GM21723 (cell line): Measurements from ENCODE around the gene PLEKHA8.

ENCODE experiments used
- ATAC-seq: cut with Tn5 transposase; IDR thresholded peaks from one replicate; pipeline ENCODE4 v1.9.1; 2021; ENCODE audit warnings: mild to moderate bottlenecking, moderate library complexity; ENCODE audit not compliant: unreplicated experiment

The PLEKHA8 gene

DNA sequence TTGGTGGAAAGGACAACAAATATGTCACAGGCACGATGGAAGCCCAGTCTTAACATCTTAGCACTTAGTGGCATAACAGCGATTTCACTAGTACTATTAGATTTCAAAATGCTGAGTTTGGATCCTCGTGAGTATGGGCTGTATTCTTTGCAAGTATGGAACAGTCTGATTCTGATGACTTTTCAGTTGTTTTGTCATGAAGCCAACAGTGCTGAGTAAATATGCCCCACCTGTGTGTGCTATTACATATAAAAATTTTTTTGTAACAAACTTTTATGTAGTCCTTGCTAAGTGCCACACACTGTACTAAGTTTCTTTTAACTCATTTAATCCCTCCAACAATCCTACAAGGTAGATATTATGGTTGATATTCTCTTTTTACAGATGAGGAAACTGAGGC is 137.4 kb downstream of the PLEKHA8 start:
- no peak for ATAC-seq

DNA sequence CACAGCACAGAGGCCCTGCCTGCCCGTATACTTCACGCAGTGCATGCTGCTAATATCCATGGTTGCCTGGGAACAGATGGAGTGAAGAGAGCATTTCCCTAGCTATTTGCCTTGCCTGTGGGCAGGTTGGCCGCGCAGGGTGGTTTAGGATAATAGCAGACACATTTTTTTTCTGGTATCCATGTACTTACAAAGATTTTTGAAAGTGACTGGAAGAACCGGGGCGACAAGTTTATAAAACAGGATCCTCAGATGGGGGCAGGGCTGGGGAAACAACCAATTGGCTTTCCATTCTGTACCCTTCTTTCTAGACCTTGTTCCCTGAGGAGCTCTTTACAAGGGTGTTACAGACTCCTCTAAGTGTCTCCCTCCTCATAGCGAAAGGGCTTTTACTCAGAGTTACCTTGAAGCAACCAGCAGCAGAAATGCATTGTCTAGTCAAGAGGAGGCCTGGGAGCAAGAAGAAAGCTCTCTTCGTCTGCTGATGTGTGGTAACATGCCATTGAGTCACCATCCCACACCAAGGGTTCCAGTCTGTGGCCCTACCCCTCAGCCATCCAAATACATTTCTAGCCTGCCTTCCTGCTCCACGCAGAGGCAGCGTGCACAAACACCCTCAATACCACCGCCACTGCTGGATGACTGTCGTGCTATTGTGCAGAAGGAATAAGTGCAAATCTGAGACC is 138.1 kb downstream of the PLEKHA8 start:
- no peak for ATAC-seq

DNA sequence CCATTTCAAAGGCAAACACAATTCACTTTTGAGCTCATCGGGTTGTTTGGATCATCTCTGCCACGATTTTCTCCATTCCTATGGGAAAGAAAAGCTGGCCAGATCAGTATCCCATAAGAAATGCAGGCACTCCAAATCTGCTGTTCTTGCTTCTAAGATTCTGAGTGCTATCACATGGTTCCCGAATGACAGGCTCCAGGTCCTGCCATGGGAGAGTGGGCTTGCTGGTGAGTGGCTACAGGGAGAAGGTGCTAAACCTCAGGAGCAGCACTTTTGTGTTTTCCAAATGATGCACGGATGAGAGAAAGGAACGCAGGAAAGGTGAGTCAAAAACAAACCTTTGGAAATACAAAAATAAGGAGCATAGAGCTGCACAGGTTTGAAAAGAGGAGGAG is 138.6 kb downstream of the PLEKHA8 start:
- no peak for ATAC-seq

DNA sequence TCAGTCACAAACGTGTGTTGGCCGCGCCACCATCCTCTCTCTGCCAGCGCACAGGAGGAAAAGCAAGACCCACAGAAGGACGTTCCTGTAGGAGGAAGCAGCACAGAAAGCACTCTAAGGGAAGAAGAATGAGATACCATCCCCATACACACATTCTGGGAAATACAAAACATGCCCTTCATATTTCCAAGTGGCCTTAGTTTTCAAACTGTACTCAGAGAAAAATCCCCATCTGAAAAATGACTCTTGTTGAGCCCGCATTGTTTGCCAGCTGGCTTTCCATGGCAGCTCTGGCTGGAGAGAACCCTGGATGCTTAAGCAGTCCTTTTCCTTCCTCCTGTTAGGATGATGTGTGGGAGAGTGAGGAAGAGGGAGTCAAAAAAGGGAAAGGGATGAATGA is 139.7 kb downstream of the PLEKHA8 start:
- ATAC-seq, result no peak

DNA sequence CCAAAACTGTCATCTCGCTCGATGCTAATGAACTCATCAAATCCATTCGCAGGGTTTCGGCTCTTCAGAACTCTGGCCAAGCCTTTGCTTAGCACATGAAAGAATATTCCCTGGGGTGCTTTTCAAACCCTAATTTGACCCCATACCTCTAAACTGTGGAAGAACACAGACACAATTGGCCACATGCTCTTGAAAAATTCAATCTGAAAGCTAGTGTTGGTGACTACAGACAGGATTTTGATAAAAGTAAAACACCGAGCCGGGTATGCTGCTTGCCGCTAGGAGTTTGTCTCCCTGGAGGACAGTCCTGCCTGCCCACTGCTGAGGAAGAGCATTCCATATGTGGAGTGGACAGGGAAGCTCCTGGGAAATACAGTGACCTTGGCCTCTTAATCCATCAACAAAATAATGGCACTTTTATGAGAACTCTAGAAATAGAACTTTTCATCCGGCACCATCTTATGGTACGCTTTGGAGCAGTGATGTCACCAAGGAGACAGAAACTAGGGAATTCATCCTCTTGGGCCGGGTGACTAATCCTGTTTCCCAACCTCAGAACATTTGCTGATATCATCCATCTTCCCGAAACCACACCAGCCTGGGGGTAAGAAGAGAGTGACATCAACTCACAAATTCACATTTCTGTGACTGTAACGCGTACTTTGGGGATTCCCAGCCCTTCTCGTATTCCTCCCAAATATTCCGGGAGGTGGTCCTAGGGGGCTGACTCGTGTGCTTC is 140.8 kb downstream of the PLEKHA8 start:
- ATAC-seq, result no peak

DNA sequence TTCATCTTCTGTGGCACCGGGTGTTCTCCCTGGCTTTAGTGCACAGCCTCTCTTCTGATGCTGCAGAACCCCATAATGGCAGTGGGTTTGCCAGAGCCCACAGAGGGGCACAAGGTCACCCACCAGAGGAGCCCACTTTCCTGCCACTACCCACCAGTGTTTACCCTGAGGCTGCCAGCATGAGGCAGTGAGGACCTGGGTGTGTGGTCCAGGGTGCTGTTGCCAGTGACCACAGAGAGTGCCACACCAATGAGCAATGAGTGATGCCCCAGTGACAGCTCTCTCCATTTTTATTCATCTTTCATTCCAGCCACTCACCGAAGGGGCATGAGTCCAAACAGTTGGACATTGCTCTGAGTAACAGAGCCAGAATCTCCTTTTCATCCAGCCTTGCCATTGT is 141.4 kb downstream of the PLEKHA8 start:
- no peak for ATAC-seq

DNA sequence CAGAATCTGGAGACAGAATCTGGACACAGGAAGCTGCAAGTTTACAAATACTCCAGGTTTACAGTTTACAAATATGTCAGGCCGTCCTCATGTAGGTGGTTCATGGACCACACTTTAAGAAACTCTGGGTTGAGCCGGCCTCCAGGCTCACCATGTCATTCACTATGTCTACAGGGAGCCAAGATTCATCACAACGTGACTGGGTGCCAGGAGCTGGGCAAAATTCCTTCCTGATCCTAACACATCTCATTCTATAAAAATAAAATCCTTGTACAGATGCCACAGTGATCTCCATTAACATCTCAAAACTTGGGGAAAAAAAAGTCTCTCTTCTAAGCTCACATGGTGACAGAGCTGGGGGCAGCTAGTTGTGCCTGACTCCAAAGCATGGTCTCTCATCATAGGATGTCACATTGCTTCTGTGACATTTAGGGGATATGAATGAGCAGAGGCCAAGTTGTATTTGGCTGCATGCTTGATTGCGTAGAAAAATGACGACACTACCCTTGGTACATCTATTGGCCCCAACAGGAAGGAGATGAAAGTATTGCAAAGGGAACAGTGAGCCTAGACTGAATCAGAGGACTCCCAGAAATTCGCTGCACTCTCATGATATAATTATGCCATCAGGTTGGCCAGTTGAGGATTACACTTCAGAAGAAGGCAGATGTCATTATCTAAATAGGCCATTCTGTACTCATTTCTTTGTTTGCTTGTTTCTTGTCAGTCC is 142.4 kb downstream of the PLEKHA8 start:
- no peak for ATAC-seq

DNA sequence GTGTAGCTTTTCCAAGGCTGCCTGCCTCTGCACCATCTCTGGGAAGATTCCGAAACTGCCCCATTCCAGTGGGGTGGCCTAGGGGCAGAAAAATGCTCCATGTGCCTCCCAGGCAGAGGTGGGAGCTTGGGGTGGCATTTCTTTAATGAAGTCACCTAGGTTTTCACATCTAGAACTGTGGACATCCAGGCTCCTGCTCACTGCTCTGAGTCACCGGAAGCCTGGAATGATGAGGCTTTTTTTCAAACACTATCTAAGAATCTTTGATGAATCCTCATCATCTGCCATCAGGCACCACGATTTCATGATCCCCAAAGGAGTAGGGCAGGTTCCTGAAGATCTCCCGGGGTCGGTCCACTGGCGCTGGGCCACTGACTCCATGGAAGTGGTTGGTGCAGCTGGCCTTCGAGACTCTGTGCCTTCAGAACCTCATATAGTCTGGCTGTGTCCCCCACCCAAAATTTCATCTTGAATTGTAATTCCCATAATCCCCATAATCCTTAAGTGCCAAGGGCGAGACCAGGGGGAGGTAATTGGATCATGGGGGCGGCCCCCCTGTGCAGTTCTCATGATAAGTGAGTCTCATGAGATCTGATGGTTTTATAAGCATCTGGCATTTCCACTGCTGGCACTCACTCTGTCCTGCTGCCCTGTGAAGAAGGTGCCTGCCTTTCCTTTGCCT is 143.7 kb downstream of the PLEKHA8 start:
- no peak for ATAC-seq

DNA sequence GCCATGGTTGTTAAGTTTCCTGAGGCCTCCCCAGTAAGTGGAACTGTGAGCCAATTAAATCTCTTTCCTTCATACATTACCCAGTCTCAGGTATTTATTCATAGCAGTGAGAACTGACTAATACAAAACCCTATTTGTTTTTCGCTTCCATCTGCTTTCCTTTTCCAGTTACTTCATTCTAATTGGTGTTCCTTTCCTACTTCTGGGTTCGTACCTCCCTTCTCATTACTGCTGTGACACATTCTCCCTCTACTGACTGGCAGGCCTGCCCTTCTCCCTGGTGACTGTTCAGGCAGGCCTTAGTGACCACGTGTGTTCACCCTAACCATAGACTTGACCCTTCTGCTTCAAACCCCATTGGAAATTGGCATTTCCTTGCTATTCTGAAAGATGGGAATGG is 144.2 kb downstream of the PLEKHA8 start:
- ATAC-seq, result no peak

DNA sequence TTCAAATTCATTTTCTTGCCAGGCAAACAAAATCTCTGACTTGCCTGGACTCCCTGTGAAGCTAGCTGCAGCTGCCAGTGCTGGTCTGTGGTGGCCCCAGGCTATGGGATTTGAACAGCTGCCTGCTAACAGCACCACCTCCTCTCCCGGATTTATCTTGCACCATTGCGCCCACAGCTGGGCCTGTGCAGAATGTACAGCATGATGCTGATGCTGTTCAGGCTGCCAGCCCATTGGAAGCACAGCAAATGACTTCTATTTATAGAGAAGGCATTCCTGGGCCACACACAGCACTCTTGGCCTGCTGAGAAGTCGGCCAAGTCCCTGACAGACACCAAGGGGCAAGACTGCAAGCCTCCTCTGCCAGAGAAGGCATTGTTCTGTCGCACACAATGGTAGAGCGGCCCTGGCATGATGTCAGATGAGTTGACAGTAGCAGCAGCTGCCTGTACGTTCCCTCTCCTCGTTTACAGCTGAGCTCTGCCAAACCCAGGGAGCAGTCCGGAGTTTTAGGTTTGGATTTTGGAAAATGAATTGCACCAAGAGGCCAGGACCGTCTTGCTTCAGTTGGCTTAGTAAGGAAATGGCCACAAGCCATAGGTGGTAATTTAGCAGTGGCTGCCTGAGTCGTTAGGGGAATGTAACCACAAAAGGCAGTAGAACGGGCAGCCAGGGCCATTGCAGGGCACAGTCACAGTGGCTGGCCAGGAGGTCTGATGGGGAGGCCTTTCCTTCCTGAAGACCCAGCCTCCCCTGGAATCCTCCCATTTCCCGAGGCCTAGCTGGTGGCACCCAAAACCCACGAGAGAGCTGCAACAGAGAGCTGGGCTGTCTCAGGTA is 145.1 kb downstream of the PLEKHA8 start:
- ATAC-seq, result no peak

DNA sequence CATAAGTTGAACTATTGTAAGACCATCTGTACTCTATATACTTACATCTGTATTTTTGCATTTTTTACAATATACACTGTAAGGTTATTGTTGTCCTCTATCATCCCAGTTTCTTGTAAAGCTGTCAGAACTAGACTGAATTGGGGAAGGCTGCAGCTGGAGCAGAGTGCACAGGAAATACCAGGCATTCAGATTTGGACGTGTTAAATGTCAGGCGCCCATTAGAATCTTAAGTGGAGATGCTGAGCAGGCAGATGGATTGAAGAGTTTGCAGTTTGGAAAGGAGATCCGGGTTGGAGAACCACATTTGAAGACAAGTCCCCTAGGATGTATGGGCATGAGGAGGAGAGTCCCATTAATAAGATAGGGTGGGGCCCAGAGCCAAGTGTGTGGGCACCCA is 147.0 kb downstream of the PLEKHA8 start:
- ATAC-seq, result no peak

DNA sequence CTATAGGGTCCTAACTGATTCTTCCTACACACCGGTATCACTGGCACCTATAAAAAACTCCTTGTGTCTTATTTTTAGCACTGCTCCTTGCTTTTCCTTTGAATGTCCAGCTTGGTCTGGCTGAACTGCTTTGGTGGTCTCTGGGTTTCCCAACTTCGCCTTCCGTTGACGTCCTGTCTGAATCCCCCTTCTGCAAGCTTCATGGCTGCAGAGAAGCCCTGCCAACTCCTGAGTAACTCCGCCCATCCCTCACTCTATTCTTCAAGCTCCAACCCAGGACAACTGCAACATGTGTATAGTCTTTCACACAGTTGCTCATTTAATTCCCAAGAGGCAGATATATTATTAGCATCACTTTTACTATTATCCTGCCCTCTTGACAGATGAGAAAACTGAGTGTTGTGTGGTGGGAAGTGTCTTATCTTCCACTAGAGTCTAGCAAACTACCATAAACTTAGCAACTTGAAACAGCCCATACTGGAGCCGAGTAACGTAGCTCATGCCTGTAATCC is 147.5 kb downstream of the PLEKHA8 start:
- no peak for ATAC-seq

DNA sequence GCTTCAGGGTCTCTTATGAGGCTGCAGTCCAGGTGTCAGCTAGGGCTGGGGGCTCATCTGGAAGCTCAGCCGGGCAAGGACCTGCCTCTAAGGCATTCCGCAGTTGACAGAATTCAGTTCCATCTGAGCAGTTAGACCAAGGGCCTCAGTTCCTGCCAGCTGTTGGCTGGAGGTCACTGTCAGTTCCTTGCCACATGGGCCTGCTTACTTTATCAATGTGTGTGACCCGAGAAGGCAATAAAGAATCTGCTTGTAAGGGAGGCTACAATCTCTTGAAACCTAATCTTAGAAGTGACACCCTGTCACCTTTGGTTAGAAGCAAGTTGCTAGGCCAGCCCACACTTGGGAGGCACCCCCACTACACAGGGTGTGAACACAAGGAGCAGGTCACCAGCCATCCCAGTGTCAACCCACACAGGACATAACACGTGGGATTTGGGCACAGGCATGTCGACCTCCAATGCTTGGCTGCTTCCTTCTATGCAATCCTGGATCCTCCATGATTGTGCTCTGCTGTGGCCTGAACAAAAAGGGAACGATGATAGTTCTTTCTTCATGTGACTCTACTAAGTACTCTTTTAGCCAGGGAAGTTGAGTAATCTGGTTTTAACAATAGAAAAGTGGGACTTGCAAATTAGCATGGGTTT is 148.4 kb downstream of the PLEKHA8 start:
- ATAC-seq, result no peak

DNA sequence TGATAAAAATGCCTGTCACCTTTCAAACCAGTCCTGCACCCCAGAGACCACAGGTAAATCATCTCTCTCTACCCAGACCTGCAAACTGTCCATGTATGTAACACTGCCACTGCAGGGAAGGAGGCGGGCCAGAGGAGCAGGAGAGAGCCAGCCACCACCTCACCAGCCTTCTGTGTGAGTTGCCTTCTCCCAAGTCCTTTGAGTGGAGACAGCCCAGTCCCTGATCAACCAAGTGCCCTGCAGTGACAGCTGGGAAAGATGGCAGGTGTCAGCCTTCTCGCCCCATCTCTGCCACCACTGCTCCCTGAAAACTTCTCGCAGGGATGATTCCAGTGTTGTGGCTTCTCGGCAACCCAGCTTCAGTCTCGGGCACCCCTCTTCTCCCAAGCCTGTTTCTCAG is 149.0 kb downstream of the PLEKHA8 start:
- no peak for ATAC-seq

DNA sequence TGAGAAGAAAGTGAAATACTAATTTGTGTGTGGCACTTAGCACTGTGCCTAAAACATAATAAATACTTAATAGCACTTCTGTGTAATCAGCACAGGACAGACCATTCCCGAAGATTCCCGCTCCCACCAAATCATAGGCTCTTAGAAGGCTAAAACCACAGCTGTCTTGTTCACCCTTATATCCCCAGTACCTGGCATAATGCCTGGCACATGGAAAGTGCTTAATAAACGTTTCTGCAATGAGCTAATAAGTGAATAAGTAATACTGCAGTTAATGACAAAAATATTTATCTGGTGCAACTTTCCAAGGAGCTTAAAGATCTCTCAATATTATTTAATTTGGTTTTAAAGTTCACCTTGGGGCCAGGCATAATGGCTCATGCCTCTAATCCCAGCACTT is 149.8 kb downstream of the PLEKHA8 start:
- no peak for ATAC-seq

DNA sequence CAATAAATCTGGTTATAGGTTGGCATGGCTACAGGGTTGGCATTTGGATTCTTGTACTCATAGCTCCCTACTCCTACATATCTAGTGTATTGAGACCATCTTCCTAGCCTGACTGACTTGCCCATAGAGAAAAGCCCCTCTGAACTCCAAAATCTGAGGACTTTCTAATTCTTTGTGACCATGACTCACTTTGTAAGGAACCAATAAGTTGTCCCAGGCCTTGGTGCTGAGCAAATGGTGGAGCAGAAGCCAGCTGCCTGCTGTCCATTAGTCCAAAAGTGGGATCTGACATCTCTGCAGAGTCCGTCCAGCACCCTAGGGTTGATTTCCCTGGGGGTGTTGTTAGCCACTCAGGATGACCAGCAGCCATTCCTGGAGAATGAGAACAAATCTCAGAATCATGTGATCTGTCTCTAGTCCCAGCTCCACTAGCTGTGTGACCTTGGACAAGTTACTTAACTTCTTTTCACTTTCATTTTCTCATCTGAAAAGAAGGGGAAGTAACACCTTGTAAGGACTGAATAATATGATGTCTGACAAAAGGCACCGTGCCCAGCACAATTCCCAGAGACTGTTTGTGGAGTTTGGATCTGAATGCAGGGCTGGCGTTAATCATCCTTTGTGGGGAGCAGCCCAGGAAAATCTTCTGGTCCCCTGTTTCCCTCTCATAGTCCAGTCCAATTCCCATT is 150.7 kb downstream of the PLEKHA8 start:
- peak; percentile 92 for ATAC-seq
